Measurements from ENCODE around the gene IL2RA.

Gene IL2RA

DNA sequence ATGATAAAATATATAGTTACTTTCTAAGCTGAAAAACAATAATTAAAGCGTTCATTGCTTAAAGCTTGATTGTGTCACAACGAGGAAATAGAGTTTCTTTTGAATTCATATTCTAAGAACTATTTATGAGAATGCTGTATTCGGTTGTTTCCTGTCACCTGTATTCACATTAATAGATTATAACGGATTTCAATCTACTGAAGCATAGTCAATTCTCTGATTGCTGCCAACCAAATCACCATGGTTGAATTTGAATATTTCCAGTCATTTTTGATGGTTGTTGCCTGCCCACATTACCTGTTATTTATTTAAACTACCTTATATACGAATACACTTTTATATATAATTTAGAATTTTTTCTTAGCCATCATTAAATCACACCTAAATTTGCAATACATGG, 22.0 kb downstream of the IL2RA start:
- no peaks in the 10 kb centered on the region for H3K9me3 ChIP-seq (ENCODE audit: control insufficient read depth in 1 of 2, low read length in 2 of 2)
- no peak overlapping the region for H3K4me3 ChIP-seq (ENCODE audit: low read depth in 1 of 2, low read length in 2 of 2)
- H3K4me1 ChIP-seq (ENCODE audit: control insufficient read depth in 1 of 2, insufficient read depth in 2 of 2, low read length in 2 of 2) = peaks cover 4 to 5% of the 10 kb centered on the region in 2 donors
- H3K9ac ChIP-seq (ENCODE audit: low read depth in 1 of 2, low read length in 2 of 2) = no peak overlapping the region
- no peaks in the 10 kb centered on the region for H3K36me3 ChIP-seq (ENCODE audit: control insufficient read depth in 1 of 2, insufficient read depth in 2 of 2, low read length in 2 of 2)
- no peak overlapping the region for H3K27ac ChIP-seq (ENCODE audit: low read depth, low read length)
- H3K27me3 ChIP-seq (ENCODE audit: control insufficient read depth in 1 of 2, insufficient read depth in 2 of 2, low read length in 2 of 2) = no peaks in the 10 kb centered on the region

DNA sequence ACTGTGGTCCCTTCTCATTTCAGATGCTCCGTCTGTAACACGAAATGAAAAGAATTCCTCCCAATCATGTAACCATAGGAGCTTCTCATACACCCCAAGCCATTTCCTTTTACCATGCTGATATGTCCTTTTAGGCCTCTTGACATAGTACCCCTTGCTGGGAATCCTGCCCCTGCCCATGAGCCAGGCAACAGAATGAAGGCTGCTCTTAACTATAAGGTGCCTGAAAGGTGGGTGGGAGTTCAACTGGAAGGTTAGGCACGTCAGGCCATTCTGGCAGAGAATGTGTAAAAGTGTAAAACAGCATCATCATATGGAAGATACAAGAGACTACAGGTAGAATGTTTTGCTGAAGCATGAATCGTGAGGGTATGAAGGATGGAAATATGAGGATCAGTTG, 22.5 kb downstream of the IL2RA start:
- Histone ChIP-seq H3K9ac (ENCODE audit: low read depth in 1 of 2, low read length in 2 of 2) (no peak overlapping the region), H3K4me1 (ENCODE audit: control insufficient read depth in 1 of 2, insufficient read depth in 2 of 2, low read length in 2 of 2) (peaks cover 1% of the 10 kb centered on the region in 2 donors), H3K4me3 (ENCODE audit: low read depth in 1 of 2, low read length in 2 of 2) (no peak overlapping the region), H3K27me3 (ENCODE audit: control insufficient read depth in 1 of 2, insufficient read depth in 2 of 2, low read length in 2 of 2) (no peaks in the 10 kb centered on the region), H3K27ac (ENCODE audit: low read depth, low read length) (no peak overlapping the region), H3K36me3 (ENCODE audit: control insufficient read depth in 1 of 2, insufficient read depth in 2 of 2, low read length in 2 of 2) (no peaks in the 10 kb centered on the region), H3K9me3 (ENCODE audit: control insufficient read depth in 1 of 2, low read length in 2 of 2) (no peaks in the 10 kb centered on the region)

DNA sequence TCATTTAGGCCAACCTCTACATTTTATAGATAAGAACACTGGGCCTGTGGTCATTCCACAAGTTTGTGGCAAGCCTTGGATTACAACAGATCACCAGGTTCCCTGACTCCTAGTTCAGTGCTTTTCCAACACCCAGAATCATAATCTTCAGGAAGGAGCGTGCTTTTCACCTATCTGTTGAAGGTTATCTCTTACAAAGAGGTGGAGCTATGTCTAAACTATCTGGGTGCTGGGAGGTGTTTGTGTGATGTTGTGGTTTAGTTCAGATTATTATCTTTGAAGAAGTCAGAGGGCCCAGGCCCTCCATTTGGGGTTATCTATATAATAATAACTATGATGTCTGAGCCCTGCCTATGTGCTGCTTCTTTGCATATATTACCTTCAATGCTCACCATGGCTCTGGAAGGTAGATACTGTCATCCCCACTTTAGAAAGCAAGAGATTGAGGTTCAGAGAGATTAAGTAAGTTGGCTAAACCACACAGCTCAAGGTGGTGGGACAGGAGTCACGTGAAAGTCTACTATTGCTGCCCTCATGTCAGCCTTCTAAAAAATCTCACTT, 24.0 kb downstream of the IL2RA start:
- no peak overlapping the region for H3K4me3 ChIP-seq (ENCODE audit: low read depth in 1 of 2, low read length in 2 of 2)
- no peak overlapping the region for H3K9ac ChIP-seq (ENCODE audit: low read depth in 1 of 2, low read length in 2 of 2)
- H3K4me1 ChIP-seq (ENCODE audit: control insufficient read depth in 1 of 2, insufficient read depth in 2 of 2, low read length in 2 of 2) = no peaks in the 10 kb centered on the region
- H3K9me3 ChIP-seq (ENCODE audit: control insufficient read depth in 1 of 2, low read length in 2 of 2) = no peaks in the 10 kb centered on the region
- no peak overlapping the region for H3K27ac ChIP-seq (ENCODE audit: low read depth, low read length)
- H3K27me3 ChIP-seq (ENCODE audit: control insufficient read depth in 1 of 2, insufficient read depth in 2 of 2, low read length in 2 of 2) = no peaks in the 10 kb centered on the region
- H3K36me3 ChIP-seq (ENCODE audit: control insufficient read depth in 1 of 2, insufficient read depth in 2 of 2, low read length in 2 of 2) = no peaks in the 10 kb centered on the region

DNA sequence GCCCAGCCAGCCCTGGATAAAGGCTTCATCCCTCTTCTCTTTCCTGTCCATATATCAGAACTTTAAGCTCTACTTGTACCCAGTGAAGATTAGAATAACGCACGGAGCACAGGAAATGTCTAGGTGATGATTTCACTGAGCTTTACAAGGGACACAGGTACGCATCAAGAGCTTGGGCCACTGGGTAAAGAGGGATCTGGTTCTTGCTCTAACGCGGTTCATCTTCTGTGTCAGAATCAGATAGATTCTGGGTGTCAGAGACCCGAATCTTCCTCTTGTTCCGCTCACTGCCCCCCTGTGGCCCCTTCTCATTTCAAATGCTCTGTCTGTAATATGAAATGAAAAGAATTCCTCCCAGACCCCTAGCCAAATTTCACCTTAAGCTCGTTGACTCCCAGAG, 24.7 kb downstream of the IL2RA start:
- H3K4me3 ChIP-seq (ENCODE audit: low read depth in 1 of 2, low read length in 2 of 2) = no peak overlapping the region
- H3K27ac ChIP-seq (ENCODE audit: low read depth, low read length) = no peak overlapping the region
- H3K27me3 ChIP-seq (ENCODE audit: control insufficient read depth in 1 of 2, insufficient read depth in 2 of 2, low read length in 2 of 2) = no peaks in the 10 kb centered on the region
- no peaks in the 10 kb centered on the region for H3K4me1 ChIP-seq (ENCODE audit: control insufficient read depth in 1 of 2, insufficient read depth in 2 of 2, low read length in 2 of 2)
- H3K36me3 ChIP-seq (ENCODE audit: control insufficient read depth in 1 of 2, insufficient read depth in 2 of 2, low read length in 2 of 2) = no peaks in the 10 kb centered on the region
- no peak overlapping the region for H3K9ac ChIP-seq (ENCODE audit: low read depth in 1 of 2, low read length in 2 of 2)
- H3K9me3 ChIP-seq (ENCODE audit: control insufficient read depth in 1 of 2, low read length in 2 of 2) = no peaks in the 10 kb centered on the region

DNA sequence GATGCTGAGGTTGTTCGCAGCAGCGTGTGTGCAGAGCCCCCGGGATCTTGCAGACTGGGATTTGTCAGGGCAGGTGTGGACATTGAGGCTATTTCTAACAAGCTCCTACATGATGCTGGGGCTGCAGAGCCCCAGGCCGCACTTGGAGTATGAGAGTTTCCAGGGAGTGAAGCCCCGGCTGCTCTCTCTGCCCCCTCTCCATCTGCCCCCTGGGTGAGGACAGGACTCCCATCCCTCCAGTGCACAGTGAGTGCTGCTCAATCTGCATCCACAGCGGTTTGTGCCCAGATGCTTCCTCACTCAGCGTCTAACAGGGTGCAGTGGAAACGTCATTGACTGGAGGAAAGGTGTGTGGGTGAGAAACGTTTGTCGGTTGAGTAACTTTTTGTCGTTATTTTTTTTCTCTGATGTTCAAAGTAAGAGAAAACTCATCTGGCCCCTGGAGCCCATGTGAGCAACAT, 25.3 kb downstream of the IL2RA start:
- H3K27ac ChIP-seq (ENCODE audit: low read depth, low read length) = no peak overlapping the region
- no peaks in the 10 kb centered on the region for H3K4me1 ChIP-seq (ENCODE audit: control insufficient read depth in 1 of 2, insufficient read depth in 2 of 2, low read length in 2 of 2)

DNA sequence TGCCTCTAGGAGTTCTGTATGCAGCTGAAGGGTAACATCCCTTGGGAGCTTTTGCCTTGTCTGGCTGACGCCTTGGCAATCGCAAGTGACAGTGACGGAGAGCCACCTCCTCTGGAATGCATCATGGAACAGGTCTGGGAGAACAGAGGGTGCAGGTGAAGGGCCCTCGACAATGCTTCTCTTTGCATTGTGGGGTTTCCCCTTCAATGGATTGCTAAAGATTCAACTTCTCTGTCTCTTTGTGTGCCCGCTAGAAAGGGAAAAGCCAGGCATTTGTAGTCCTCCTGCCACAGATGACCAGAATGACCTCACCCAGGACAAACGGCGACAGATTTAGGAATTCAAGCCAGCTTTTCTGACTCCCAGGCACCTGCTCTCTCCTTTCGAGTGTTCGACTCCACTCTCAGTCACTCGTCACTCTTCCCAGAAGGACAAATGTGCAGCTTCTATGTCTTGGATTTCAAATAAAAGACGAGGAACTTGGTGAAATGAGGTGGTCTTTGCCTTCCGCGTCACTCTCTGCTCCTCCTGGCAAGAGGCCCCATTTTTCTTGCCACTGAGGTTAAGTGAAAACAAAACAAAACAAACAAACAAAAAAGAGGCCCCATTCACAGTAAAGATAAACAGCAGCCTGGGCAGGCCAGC, 26.1 kb downstream of the IL2RA start:
- no peaks in the 10 kb centered on the region for H3K4me1 ChIP-seq (ENCODE audit: control insufficient read depth in 1 of 2, insufficient read depth in 2 of 2, low read length in 2 of 2)
- H3K27me3 ChIP-seq (ENCODE audit: control insufficient read depth in 1 of 2, insufficient read depth in 2 of 2, low read length in 2 of 2) = no peaks in the 10 kb centered on the region
- H3K9ac ChIP-seq (ENCODE audit: low read depth in 1 of 2, low read length in 2 of 2) = no peak overlapping the region
- H3K4me3 ChIP-seq (ENCODE audit: low read depth in 1 of 2, low read length in 2 of 2) = no peak overlapping the region
- no peak overlapping the region for H3K27ac ChIP-seq (ENCODE audit: low read depth, low read length)
- no peaks in the 10 kb centered on the region for H3K36me3 ChIP-seq (ENCODE audit: control insufficient read depth in 1 of 2, insufficient read depth in 2 of 2, low read length in 2 of 2)
- H3K9me3 ChIP-seq (ENCODE audit: control insufficient read depth in 1 of 2, low read length in 2 of 2) = no peaks in the 10 kb centered on the region

More for the DNA sequence above, 25.3 kb downstream of the IL2RA start:
- H3K9me3 ChIP-seq (ENCODE audit: control insufficient read depth in 1 of 2, low read length in 2 of 2) = no peaks in the 10 kb centered on the region
- no peak overlapping the region for H3K4me3 ChIP-seq (ENCODE audit: low read depth in 1 of 2, low read length in 2 of 2)
- no peaks in the 10 kb centered on the region for H3K27me3 ChIP-seq (ENCODE audit: control insufficient read depth in 1 of 2, insufficient read depth in 2 of 2, low read length in 2 of 2)
- no peak overlapping the region for H3K9ac ChIP-seq (ENCODE audit: low read depth in 1 of 2, low read length in 2 of 2)
- no peaks in the 10 kb centered on the region for H3K36me3 ChIP-seq (ENCODE audit: control insufficient read depth in 1 of 2, insufficient read depth in 2 of 2, low read length in 2 of 2)

DNA sequence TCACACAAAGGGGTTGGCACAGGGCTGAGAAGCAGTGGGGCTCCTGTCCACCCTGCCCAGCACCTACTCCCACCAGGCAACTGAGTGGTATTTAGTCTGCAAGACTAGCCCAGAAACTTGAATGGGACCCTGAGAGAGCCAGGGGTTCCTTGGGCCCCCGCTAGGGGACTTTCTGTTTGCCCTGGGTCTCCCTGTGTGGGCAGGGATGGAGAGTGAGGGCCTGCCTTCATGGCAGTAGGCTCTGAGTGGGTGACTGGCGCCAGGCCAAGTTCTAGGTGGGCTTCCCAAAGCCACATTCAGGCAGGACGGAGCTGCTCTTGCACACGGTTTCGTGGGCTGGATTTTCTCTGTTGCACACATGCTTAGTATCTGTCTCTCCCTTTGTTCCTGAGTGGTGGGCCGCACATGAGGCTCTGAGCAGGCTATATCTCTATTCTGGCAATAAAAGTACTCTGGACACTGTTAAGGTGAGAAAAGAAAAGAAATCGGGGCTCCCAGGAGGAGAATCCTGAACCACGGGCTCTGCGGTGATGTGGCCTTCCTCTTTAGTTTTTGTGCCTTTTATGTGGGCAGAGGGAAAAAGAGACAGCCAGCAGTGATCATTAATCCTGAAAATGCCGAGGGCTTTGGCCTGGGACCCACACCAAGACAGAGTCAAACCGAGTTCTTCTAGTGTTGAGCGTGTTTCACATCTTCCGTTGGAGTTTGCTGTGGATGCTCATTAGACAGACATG, 26.9 kb downstream of the IL2RA start:
- no peaks in the 10 kb centered on the region for H3K9me3 ChIP-seq (ENCODE audit: control insufficient read depth in 1 of 2, low read length in 2 of 2)
- no peak overlapping the region for H3K4me3 ChIP-seq (ENCODE audit: low read depth in 1 of 2, low read length in 2 of 2)
- no peaks in the 10 kb centered on the region for H3K36me3 ChIP-seq (ENCODE audit: control insufficient read depth in 1 of 2, insufficient read depth in 2 of 2, low read length in 2 of 2)
- H3K9ac ChIP-seq (ENCODE audit: low read depth in 1 of 2, low read length in 2 of 2) = no peak overlapping the region
- no peaks in the 10 kb centered on the region for H3K27me3 ChIP-seq (ENCODE audit: control insufficient read depth in 1 of 2, insufficient read depth in 2 of 2, low read length in 2 of 2)
- H3K4me1 ChIP-seq (ENCODE audit: control insufficient read depth in 1 of 2, insufficient read depth in 2 of 2, low read length in 2 of 2) = no peaks in the 10 kb centered on the region
- no peak overlapping the region for H3K27ac ChIP-seq (ENCODE audit: low read depth, low read length)

DNA sequence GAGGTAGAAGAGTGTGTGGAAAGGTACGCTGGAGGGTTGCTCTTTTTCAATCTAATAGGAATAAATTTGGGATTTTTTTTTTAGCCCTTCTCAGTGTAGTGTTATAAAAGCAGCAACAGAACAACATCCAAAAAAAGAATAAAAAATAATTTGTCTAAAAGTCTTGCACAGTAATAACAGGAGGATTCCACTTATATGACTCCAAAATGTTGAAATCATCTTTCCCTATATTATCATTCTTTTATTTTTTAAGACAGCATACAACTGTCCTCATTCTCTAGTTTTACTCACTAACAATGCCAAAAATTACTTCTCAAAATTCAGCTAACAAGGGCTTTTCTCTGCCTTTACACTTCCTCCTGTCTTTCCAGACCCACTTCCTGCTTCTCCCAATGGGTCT, 27.8 kb downstream of the IL2RA start:
- Histone ChIP-seq H3K27me3 (ENCODE audit: control insufficient read depth in 1 of 2, insufficient read depth in 2 of 2, low read length in 2 of 2) (no peaks in the 10 kb centered on the region), H3K9ac (ENCODE audit: low read depth in 1 of 2, low read length in 2 of 2) (no peak overlapping the region), H3K9me3 (ENCODE audit: control insufficient read depth in 1 of 2, low read length in 2 of 2) (no peaks in the 10 kb centered on the region), H3K4me1 (ENCODE audit: control insufficient read depth in 1 of 2, insufficient read depth in 2 of 2, low read length in 2 of 2) (no peaks in the 10 kb centered on the region), H3K36me3 (ENCODE audit: control insufficient read depth in 1 of 2, insufficient read depth in 2 of 2, low read length in 2 of 2) (no peaks in the 10 kb centered on the region), H3K4me3 (ENCODE audit: low read depth in 1 of 2, low read length in 2 of 2) (no peak overlapping the region), H3K27ac (ENCODE audit: low read depth, low read length) (no peak overlapping the region)

DNA sequence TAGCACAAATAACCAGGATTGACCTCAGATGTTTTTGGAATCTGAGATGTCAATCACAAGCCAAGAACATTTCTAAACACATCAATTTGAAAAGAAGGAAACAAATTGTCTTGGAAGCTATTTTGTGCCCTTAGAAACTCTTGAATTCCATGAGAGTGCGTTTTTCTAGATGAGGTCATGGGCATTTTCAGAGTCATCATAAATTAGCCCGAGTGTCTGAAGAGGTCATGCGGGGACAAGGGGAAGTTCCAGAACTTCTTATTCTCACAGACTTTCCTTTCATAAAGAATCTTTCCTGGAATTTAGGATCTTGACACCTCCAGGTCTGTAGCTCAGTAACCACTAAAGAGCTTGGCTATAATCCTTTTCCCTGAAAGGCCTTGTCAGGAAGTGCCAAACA, 28.2 kb downstream of the IL2RA start:
- Histone ChIP-seq H3K9me3 (ENCODE audit: control insufficient read depth in 1 of 2, low read length in 2 of 2) (no peaks in the 10 kb centered on the region), H3K36me3 (ENCODE audit: control insufficient read depth in 1 of 2, insufficient read depth in 2 of 2, low read length in 2 of 2) (no peaks in the 10 kb centered on the region), H3K9ac (ENCODE audit: low read depth in 1 of 2, low read length in 2 of 2) (no peak overlapping the region), H3K27ac (ENCODE audit: low read depth, low read length) (no peak overlapping the region), H3K4me3 (ENCODE audit: low read depth in 1 of 2, low read length in 2 of 2) (no peak overlapping the region), H3K27me3 (ENCODE audit: control insufficient read depth in 1 of 2, insufficient read depth in 2 of 2, low read length in 2 of 2) (no peaks in the 10 kb centered on the region), H3K4me1 (ENCODE audit: control insufficient read depth in 1 of 2, insufficient read depth in 2 of 2, low read length in 2 of 2) (no peaks in the 10 kb centered on the region)

DNA sequence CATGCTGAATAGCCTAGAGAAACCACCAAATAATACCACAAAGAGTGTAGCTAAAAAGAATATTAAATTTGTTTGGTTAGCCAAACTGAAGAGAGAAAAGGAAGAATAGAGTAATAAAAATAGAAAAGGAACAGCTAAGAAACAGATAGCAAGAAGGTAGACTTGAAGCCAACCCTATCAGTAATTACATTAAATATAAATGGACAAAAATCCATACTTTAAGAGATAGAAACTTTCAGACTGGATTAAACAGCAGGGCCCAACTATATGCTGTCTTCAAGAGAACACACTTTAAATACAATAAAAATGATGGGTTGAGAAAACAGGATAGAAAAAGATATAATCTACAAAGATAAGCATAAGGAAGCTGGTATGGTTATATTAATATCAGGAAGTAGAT, 31.2 kb downstream of the IL2RA start:
- Histone ChIP-seq H3K27ac (ENCODE audit: low read depth, low read length) (no peak overlapping the region), H3K4me3 (ENCODE audit: low read depth in 1 of 2, low read length in 2 of 2) (no peak overlapping the region)

More for the DNA sequence above, 31.2 kb downstream of the IL2RA start:
- H3K9me3 ChIP-seq (ENCODE audit: control insufficient read depth in 1 of 2, low read length in 2 of 2) = no peaks in the 10 kb centered on the region
- no peaks in the 10 kb centered on the region for H3K27me3 ChIP-seq (ENCODE audit: control insufficient read depth in 1 of 2, insufficient read depth in 2 of 2, low read length in 2 of 2)
- H3K9ac ChIP-seq (ENCODE audit: low read depth in 1 of 2, low read length in 2 of 2) = no peak overlapping the region
- H3K4me1 ChIP-seq (ENCODE audit: control insufficient read depth in 1 of 2, insufficient read depth in 2 of 2, low read length in 2 of 2) = no peaks in the 10 kb centered on the region
- H3K36me3 ChIP-seq (ENCODE audit: control insufficient read depth in 1 of 2, insufficient read depth in 2 of 2, low read length in 2 of 2) = no peaks in the 10 kb centered on the region
